GM12878 (cell line): ENCODE measurements around the gene UBASH3A. TPM values are rescaled to one million over a fixed set of nuclear protein-coding genes. Genes with fewer than 3 reads are reported as not detected.

Source experiments
- ATAC-seq: fragments of 200-7000 bp; cut with Tn5 transposase; 3 replicates; pipeline ENCODE4 v1.9.1; 2020; ENCODE audit warnings: mild to moderate bottlenecking, moderate library complexity
- BruUV-seq: library from RNA; stranded (reverse); fragments of 400-500 nt; replicated peaks from 2 replicates; lab custom pipeline; 2021; lab: Mats Ljungman, UMichigan
- CTCF ChIA-PET: fragments of 300-600 bp; sonication (Branson Sonifier 250); formaldehyde crosslinking; extraction: SDS; loops from one replicate; lab custom pipeline; 2021; ENCODE audit warnings: inconsistent platforms; lab: Yijun Ruan, JAX
- POLR2A ChIA-PET: fragments of 350-600 bp; formaldehyde crosslinking; extraction: SDS; loops from one replicate; lab custom pipeline; 2021; ENCODE audit warnings: inconsistent platforms; lab: Charles Lee
- RAD21 ChIA-PET: fragments of 300-600 bp; sonication (Branson Sonifier 250); formaldehyde crosslinking; loops from one replicate; lab custom pipeline; 2023; ENCODE audit warnings: antibody characterized with exemption; ENCODE audit not compliant: unreplicated experiment; lab: Charles Lee
- SMC1A ChIA-PET: fragments of 300-600 bp; sonication (Branson Sonifier 250); formaldehyde crosslinking; loops from one replicate; lab custom pipeline; 2023; ENCODE audit not compliant: unreplicated experiment, uncharacterized antibody; lab: Charles Lee
- DNase-seq: peaks from one replicate; pipeline ENCODE4 v3.0.0-alpha.2; 2011; ENCODE audit warnings: low read depth, low spot score
- FAIRE-seq: peaks from 3 replicates; lab custom pipeline; 2011; peaks lifted over from hg19 to GRCh38; lab: Jason Lieb, UNC
- H2AFZ ChIP-seq: 2 replicates; pipeline ENCODE4 v1.6.0; 2011; ENCODE audit warnings: low read depth, low read length, control low read depth; ENCODE audit not compliant: control insufficient read depth
- H3K27ac ChIP-seq: 2 replicates; pipeline ENCODE4 v1.5.1; 2011; ENCODE audit warnings: control low read depth; ENCODE audit not compliant: control insufficient read depth, insufficient read depth
- H3K27me3 ChIP-seq, 2 experiments: replicated peaks in 1 of 2; 2 replicates each; pipeline versions ENCODE4 v1.6.0 to v1.6.1; 2011; ENCODE audit warnings: low read length in 1 of 2; ENCODE audit not compliant: control insufficient read depth in 2 of 2, insufficient read depth in 2 of 2
- H3K36me3 ChIP-seq, 2 experiments: 2 replicates each; pipeline ENCODE4 v1.5.1; 2011; ENCODE audit warnings: low read length in 1 of 2; ENCODE audit not compliant: control insufficient read depth in 2 of 2, insufficient read depth in 2 of 2
- H3K4me1 ChIP-seq: 2 replicates; pipeline ENCODE4 v1.6.1; 2011; ENCODE audit warnings: mild to moderate bottlenecking, low read length, moderate library complexity, mixed read lengths; ENCODE audit not compliant: control insufficient read depth, insufficient read depth
- H3K4me2 ChIP-seq: 2 replicates; pipeline ENCODE4 v1.6.0; 2011; ENCODE audit warnings: control low read depth; ENCODE audit not compliant: control insufficient read depth, insufficient read depth
- H3K4me3 ChIP-seq: fragments of 200-600 bp; sonication (generic); 2 replicates; pipeline ENCODE4 v1.5.1; 2016
- H3K79me2 ChIP-seq: 2 replicates; pipeline ENCODE4 v1.6.0; 2011; ENCODE audit warnings: low read length; ENCODE audit not compliant: control insufficient read depth, insufficient read depth
- H3K9ac ChIP-seq: 2 replicates; pipeline ENCODE4 v1.8.0; 2011; ENCODE audit warnings: low read length, control low read depth, mixed read lengths; ENCODE audit not compliant: control insufficient read depth, insufficient read depth
- H3K9me3 ChIP-seq: replicated peaks from 3 replicates; pipeline ENCODE4 v1.5.1; 2011; ENCODE audit warnings: mild to moderate bottlenecking, low read length; ENCODE audit not compliant: control insufficient read depth, insufficient read depth
- H4K20me1 ChIP-seq: 2 replicates; pipeline ENCODE4 v1.6.0; 2011; ENCODE audit not compliant: control insufficient read depth, insufficient read depth
- KAT2A ChIP-seq: conservative IDR thresholded peaks from 2 replicates; pipeline ENCODE4 v1.6.1; 2011; ENCODE audit warnings: low read depth, low read length; ENCODE audit not compliant: control insufficient read depth
- SREBF1 ChIP-seq: IDR thresholded peaks from 2 replicates; pipeline ENCODE4 v1.6.1; 2012; ENCODE audit warnings: mild to moderate bottlenecking, low read length
- WGBS: methylation state at CpG from one replicate; pipeline ENCODE4 v1.1.6; 2016; ENCODE audit warnings: low lambda C conversion rate; ENCODE audit not compliant: insufficient replicate concordance, insufficient coverage; ENCODE audit errors: missing lambda C conversion rate; 5-methylcytosine and 5-hydroxymethylcytosine counted together
- in situ Hi-C: fragments of 300-500 bp; cut with MboI; formaldehyde crosslinking; loops from 9 replicates; pipeline ENCODE4 v1.14.3; 2018; ENCODE audit warnings: mixed read lengths
- intact Hi-C: fragments of 100-400 bp; cut with micrococcal nuclease; formaldehyde crosslinking; loops from one replicate; pipeline ENCODE4 v1.14.2; 2022; ENCODE audit not compliant: unreplicated experiment
- polyA plus RNA-seq, 11 experiments: library from polyadenylated mRNA; depleted of rRNA in 4 of 11; unstranded in 6 of 11; stranded (reverse) in 5 of 11; fragments of >200 nt; fragmentation: Nextera tagmentation in 4 of 11; fragmentation: Illumina TruSeq in 1 of 11; extraction: Ambion mirVana in 4 of 11; extraction: Trizol in 1 of 11; gene quantifications; 1 replicate in 1 of 11; 2 replicates in 10 of 11; pipeline versions ENCODE4 v1.2.1 to v1.2.3, GENCODE V29; 2011 to 2016; ENCODE audit warnings: inconsistent platforms in 2 of 11, missing spikeins in 2 of 11, low read depth in 1 of 11
- small RNA-seq: library from RNA; depleted of rRNA; stranded (forward); fragments of <200 nt; gene quantifications from one replicate; pipeline ENCODE3, GENCODE V24; 2014
- total RNA-seq, 4 experiments: library from RNA; depleted of rRNA in 3 of 4; stranded (reverse); fragments of >200 nt in 3 of 4; fragmentation: Illumina TruSeq in 1 of 4; extraction: Trizol in 1 of 4; gene quantifications; 2 replicates each; pipeline versions ENCODE4 v1.2.1 to v1.2.3, GENCODE V29; 2013 to 2021
- TF ChIP-seq, protein P1 (sequence below): fragments of 150-350 bp; IDR thresholded peaks from 2 replicates; pipeline ENCODE4 v1.6.1; 2014; ENCODE audit warnings: mild to moderate bottlenecking, low read depth, low read length

UBASH3A gene
- total and polyA plus RNA-seq, 10 of the 15 experiments (the other 5 are each of a cell fraction or from before 2014, with no cell fraction given) = 0.04 to 0.39 (median 0.23) TPM; not detected in 1

DNA sequence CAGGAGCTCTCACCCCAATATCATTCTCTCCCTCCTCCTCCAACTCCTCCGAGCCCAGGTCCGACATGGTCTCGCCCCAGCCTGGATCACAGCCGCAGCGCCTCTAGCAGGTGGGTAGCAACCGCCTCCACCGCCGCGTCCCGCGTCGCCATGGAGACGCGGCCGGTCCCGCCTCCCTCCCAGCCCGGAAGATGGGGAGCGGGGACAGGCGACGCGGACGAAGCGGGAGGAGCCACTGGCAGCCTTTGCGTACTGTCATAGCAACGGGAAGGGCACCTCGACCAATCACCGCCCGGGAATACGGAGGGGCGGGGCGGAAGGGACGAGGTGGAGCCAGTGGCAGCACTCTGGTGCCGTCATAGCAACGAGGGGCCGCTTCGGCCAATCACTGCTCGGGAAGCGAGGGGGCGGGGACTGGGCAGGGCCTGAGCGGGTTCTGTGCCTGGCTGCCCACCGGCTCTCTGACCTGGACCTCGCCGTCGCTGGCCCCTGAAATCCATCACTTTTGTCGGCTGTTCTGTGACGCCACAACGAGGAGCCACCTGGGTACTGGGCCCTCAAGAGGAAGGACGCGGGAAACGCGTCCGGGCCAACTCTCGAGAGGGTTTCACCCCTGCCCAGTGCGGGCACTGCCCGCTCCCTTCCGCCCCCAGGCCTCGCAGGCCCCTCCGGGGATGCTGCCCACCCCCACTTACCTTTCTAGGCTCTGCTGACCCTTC, 92.6 kb downstream of the UBASH3A start, which contains the start of gene RSPH1 (continued):
- no peak for TF ChIP-seq KAT2A
- TF ChIP-seq, protein P1, sequence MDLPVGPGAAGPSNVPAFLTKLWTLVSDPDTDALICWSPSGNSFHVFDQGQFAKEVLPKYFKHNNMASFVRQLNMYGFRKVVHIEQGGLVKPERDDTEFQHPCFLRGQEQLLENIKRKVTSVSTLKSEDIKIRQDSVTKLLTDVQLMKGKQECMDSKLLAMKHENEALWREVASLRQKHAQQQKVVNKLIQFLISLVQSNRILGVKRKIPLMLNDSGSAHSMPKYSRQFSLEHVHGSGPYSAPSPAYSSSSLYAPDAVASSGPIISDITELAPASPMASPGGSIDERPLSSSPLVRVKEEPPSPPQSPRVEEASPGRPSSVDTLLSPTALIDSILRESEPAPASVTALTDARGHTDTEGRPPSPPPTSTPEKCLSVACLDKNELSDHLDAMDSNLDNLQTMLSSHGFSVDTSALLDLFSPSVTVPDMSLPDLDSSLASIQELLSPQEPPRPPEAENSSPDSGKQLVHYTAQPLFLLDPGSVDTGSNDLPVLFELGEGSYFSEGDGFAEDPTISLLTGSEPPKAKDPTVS = no peak
- TF ChIP-seq, all 136 proteins: peak for 37

DNA sequence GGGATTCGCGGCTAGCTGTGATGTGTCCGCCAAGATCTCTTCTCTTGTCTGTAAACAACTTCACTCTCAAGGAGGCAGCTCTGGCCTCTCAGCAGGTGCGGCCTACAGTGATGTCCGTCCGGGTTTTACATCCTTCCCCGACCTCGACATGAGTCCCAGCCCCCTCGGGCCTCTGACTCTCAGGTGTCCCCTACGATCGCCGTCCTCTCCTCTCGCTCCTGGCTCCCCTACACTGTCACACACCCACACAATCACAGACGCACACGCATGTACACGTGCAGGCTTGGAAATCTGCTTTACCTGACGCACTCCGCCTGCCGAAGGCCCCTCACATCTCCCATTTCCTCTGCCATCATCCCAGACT, 93.1 kb downstream of the UBASH3A start:
- WGBS = 14% methylated on average over 19 of the region's 19 CpGs
- RAD21 ChIA-PET = interaction anchor here (0.7 to 2.4 kb wide), 2 partner anchors 18 to 39 kb away, joined by 3 to 11 read pairs; no protein-coding TSS in a partner anchor
- TSS peak; percentile 96 for BruUV-seq

More for the DNA sequence above, 93.1 kb downstream of the UBASH3A start:
- H2AFZ ChIP-seq = peak overlapping the region; percentile 81
- no peaks in the 10 kb centered on the region for H3K27me3 ChIP-seq
- no peaks in the 10 kb centered on the region for H4K20me1 ChIP-seq
- peak overlapping the region; percentile 80 for H3K4me3 ChIP-seq
- ChIA-PET SMC1A (interaction anchor here (0.6 to 3.0 kb wide), 3 partner anchors 9 to 76 kb away, joined by 3 to 12 read pairs (median 6); no protein-coding TSS in a partner anchor), CTCF (no interaction called here), POLR2A (interaction anchor here (0.6 to 1.3 kb wide), 3 partner anchors 19 to 575 kb away, joined by 3 read pairs; no protein-coding TSS in a partner anchor)
- no peaks in the 10 kb centered on the region for H3K36me3 ChIP-seq
- DNase-seq = no peak
- no peaks in the 10 kb centered on the region for H3K79me2 ChIP-seq
- peak; percentile 7 for ATAC-seq
- FAIRE-seq = no peak
- TF ChIP-seq SREBF1 = no peak
- no peaks in the 10 kb centered on the region for H3K9me3 ChIP-seq
- H3K27ac ChIP-seq = peak overlapping the region; percentile 41
- intact Hi-C loops (loop anchor here (1.0 to 2.0 kb wide), 2 partner anchors 18 to 31 kb away; no protein-coding TSS in a partner anchor), in situ Hi-C loops (no loop called here)
- H3K4me2 ChIP-seq = peak overlapping the region; percentile 93
- peaks cover 13% of the 10 kb centered on the region for H3K4me1 ChIP-seq
- H3K9ac ChIP-seq = peak overlapping the region; percentile 77

Small RNA genes lying within 50 kb of the gene (small RNA-seq; reads per million reads assigned to genes)
- not detected for gene RNU6-1149P

Other genes with a start within 250 kb of the UBASH3A start
Only the 7 nearest of the 8 such genes appear.
- 8.8 and 9.2 TPM in 2 replicates for gene ABCG1, start 184.8 kb upstream of the UBASH3A start, total RNA-seq (2014; rRNA removed)
- 5.3 and 6.2 TPM in 2 replicates for gene ABCG1, start 184.8 kb upstream of the UBASH3A start, total RNA-seq (2014; rRNA removed; fragmentation: Illumina TruSeq; extraction: Trizol)
- 11.2 and 12.4 TPM in 2 replicates for gene ABCG1, start 184.8 kb upstream of the UBASH3A start, total RNA-seq (2021)
- 14.0 and 19.3 TPM in 2 replicates for gene ABCG1, start 184.8 kb upstream of the UBASH3A start, polyA plus RNA-seq (2011; rRNA removed)
- gene ABCG1, start 184.8 kb upstream of the UBASH3A start, polyA plus RNA-seq (2014; fragmentation: Illumina TruSeq; extraction: Trizol) = 5.9 and 6.1 TPM in 2 replicates
- gene ABCG1, start 184.8 kb upstream of the UBASH3A start, polyA plus RNA-seq (2014; fragmentation: Nextera tagmentation; extraction: Ambion mirVana) = 1 to 10 TPM; 2.9 to 3.0 TPM
- gene ABCG1, start 184.8 kb upstream of the UBASH3A start, polyA plus RNA-seq (2014; rRNA removed) = 6.9 and 8.0 TPM in 2 replicates
- 1 to 10 TPM in 1 of 2 experiments, under 1 TPM in 1; 0.59 to 1.3 TPM for gene ABCG1, start 184.8 kb upstream of the UBASH3A start, polyA plus RNA-seq (2016; fragmentation: Nextera tagmentation; extraction: Ambion mirVana)
- gene TFF3, start 88.5 kb upstream of the UBASH3A start, total RNA-seq (2014; rRNA removed) = not detected in 2 replicates
- not detected in 2 replicates for gene TFF3, start 88.5 kb upstream of the UBASH3A start, total RNA-seq (2014; rRNA removed; fragmentation: Illumina TruSeq; extraction: Trizol)
- 0.74 TPM in 1 of 2 replicates, not detected in the other for gene TFF3, start 88.5 kb upstream of the UBASH3A start, total RNA-seq (2021)
- not detected in 2 replicates for gene TFF3, start 88.5 kb upstream of the UBASH3A start, polyA plus RNA-seq (2011; rRNA removed)
- not detected in 2 replicates for gene TFF3, start 88.5 kb upstream of the UBASH3A start, polyA plus RNA-seq (2014; fragmentation: Illumina TruSeq; extraction: Trizol)
- gene TFF3, start 88.5 kb upstream of the UBASH3A start, polyA plus RNA-seq (2014; fragmentation: Nextera tagmentation; extraction: Ambion mirVana) = not detected
- gene TFF3, start 88.5 kb upstream of the UBASH3A start, polyA plus RNA-seq (2014; rRNA removed) = not detected in 2 replicates
- gene TFF3, start 88.5 kb upstream of the UBASH3A start, polyA plus RNA-seq (2016; fragmentation: Nextera tagmentation; extraction: Ambion mirVana) = not detected
- not detected in 2 replicates for gene TFF2, start 52.9 kb upstream of the UBASH3A start, total RNA-seq (2014; rRNA removed)
- gene TFF2, start 52.9 kb upstream of the UBASH3A start, total RNA-seq (2014; rRNA removed; fragmentation: Illumina TruSeq; extraction: Trizol) = not detected in 2 replicates
- not detected in 2 replicates for gene TFF2, start 52.9 kb upstream of the UBASH3A start, total RNA-seq (2021)
- gene TFF2, start 52.9 kb upstream of the UBASH3A start, polyA plus RNA-seq (2011; rRNA removed) = 0.24 and 0.56 TPM in 2 replicates
- not detected in 2 replicates for gene TFF2, start 52.9 kb upstream of the UBASH3A start, polyA plus RNA-seq (2014; fragmentation: Illumina TruSeq; extraction: Trizol)
- not detected for gene TFF2, start 52.9 kb upstream of the UBASH3A start, polyA plus RNA-seq (2014; fragmentation: Nextera tagmentation; extraction: Ambion mirVana)
- not detected in 2 replicates for gene TFF2, start 52.9 kb upstream of the UBASH3A start, polyA plus RNA-seq (2014; rRNA removed)
- not detected for gene TFF2, start 52.9 kb upstream of the UBASH3A start, polyA plus RNA-seq (2016; fragmentation: Nextera tagmentation; extraction: Ambion mirVana)
- not detected in 2 replicates for gene TFF1, start 37.4 kb upstream of the UBASH3A start, total RNA-seq (2014; rRNA removed)
- gene TFF1, start 37.4 kb upstream of the UBASH3A start, total RNA-seq (2014; rRNA removed; fragmentation: Illumina TruSeq; extraction: Trizol) = not detected in 2 replicates
- 0.40 TPM in 1 of 2 replicates, not detected in the other for gene TFF1, start 37.4 kb upstream of the UBASH3A start, total RNA-seq (2021)
- not detected in 2 replicates for gene TFF1, start 37.4 kb upstream of the UBASH3A start, polyA plus RNA-seq (2011; rRNA removed)
- gene TFF1, start 37.4 kb upstream of the UBASH3A start, polyA plus RNA-seq (2014; fragmentation: Illumina TruSeq; extraction: Trizol) = not detected in 2 replicates
- gene TFF1, start 37.4 kb upstream of the UBASH3A start, polyA plus RNA-seq (2014; fragmentation: Nextera tagmentation; extraction: Ambion mirVana) = under 1 TPM in 1 of 2 experiments, not detected in 1; 0.13 TPM
- gene TFF1, start 37.4 kb upstream of the UBASH3A start, polyA plus RNA-seq (2014; rRNA removed) = 0.24 TPM in 1 of 2 replicates, not detected in the other
- not detected for gene TFF1, start 37.4 kb upstream of the UBASH3A start, polyA plus RNA-seq (2016; fragmentation: Nextera tagmentation; extraction: Ambion mirVana)
- gene TMPRSS3, start 7.8 kb upstream of the UBASH3A start, total RNA-seq (2014; rRNA removed) = 0.65 and 1.4 TPM in 2 replicates
- gene TMPRSS3, start 7.8 kb upstream of the UBASH3A start, total RNA-seq (2014; rRNA removed; fragmentation: Illumina TruSeq; extraction: Trizol) = 0.63 and 0.83 TPM in 2 replicates
- 0.90 and 1.2 TPM in 2 replicates for gene TMPRSS3, start 7.8 kb upstream of the UBASH3A start, total RNA-seq (2021)
- not detected in 2 replicates for gene TMPRSS3, start 7.8 kb upstream of the UBASH3A start, polyA plus RNA-seq (2011; rRNA removed)
- 0.17 and 0.51 TPM in 2 replicates for gene TMPRSS3, start 7.8 kb upstream of the UBASH3A start, polyA plus RNA-seq (2014; fragmentation: Illumina TruSeq; extraction: Trizol)
- gene TMPRSS3, start 7.8 kb upstream of the UBASH3A start, polyA plus RNA-seq (2014; fragmentation: Nextera tagmentation; extraction: Ambion mirVana) = 1 to 10 TPM in 1 of 2 experiments, under 1 TPM in 1; 0.82 to 1.5 TPM
- 0.51 and 1.3 TPM in 2 replicates for gene TMPRSS3, start 7.8 kb upstream of the UBASH3A start, polyA plus RNA-seq (2014; rRNA removed)
- gene TMPRSS3, start 7.8 kb upstream of the UBASH3A start, polyA plus RNA-seq (2016; fragmentation: Nextera tagmentation; extraction: Ambion mirVana) = under 1 TPM; 0.56 to 0.59 TPM
- gene RSPH1, start 92.3 kb downstream of the UBASH3A start, total RNA-seq (2014; rRNA removed) = 0.11 and 0.33 TPM in 2 replicates
- gene RSPH1, start 92.3 kb downstream of the UBASH3A start, total RNA-seq (2014; rRNA removed; fragmentation: Illumina TruSeq; extraction: Trizol) = 0.27 and 0.37 TPM in 2 replicates
- gene RSPH1, start 92.3 kb downstream of the UBASH3A start, total RNA-seq (2021) = 0.27 and 0.28 TPM in 2 replicates
- gene RSPH1, start 92.3 kb downstream of the UBASH3A start, polyA plus RNA-seq (2011; rRNA removed) = 0.38 and 0.59 TPM in 2 replicates
- 0.37 and 0.67 TPM in 2 replicates for gene RSPH1, start 92.3 kb downstream of the UBASH3A start, polyA plus RNA-seq (2014; fragmentation: Illumina TruSeq; extraction: Trizol)
- under 1 TPM; 0.37 to 0.38 TPM for gene RSPH1, start 92.3 kb downstream of the UBASH3A start, polyA plus RNA-seq (2014; fragmentation: Nextera tagmentation; extraction: Ambion mirVana)
- 0.19 and 0.81 TPM in 2 replicates for gene RSPH1, start 92.3 kb downstream of the UBASH3A start, polyA plus RNA-seq (2014; rRNA removed)
- 1 to 10 TPM; 1.2 to 1.4 TPM for gene RSPH1, start 92.3 kb downstream of the UBASH3A start, polyA plus RNA-seq (2016; fragmentation: Nextera tagmentation; extraction: Ambion mirVana)
- gene SLC37A1, start 110.0 kb downstream of the UBASH3A start, total RNA-seq (2014; rRNA removed) = 33.0 and 35.5 TPM in 2 replicates
- gene SLC37A1, start 110.0 kb downstream of the UBASH3A start, total RNA-seq (2014; rRNA removed; fragmentation: Illumina TruSeq; extraction: Trizol) = 19.2 and 19.7 TPM in 2 replicates
- 30.7 and 34.8 TPM in 2 replicates for gene SLC37A1, start 110.0 kb downstream of the UBASH3A start, total RNA-seq (2021)
- 17.7 and 23.3 TPM in 2 replicates for gene SLC37A1, start 110.0 kb downstream of the UBASH3A start, polyA plus RNA-seq (2011; rRNA removed)
- gene SLC37A1, start 110.0 kb downstream of the UBASH3A start, polyA plus RNA-seq (2014; fragmentation: Illumina TruSeq; extraction: Trizol) = 12.0 and 18.4 TPM in 2 replicates
- 1 to 10 TPM; 1.1 to 2.4 TPM for gene SLC37A1, start 110.0 kb downstream of the UBASH3A start, polyA plus RNA-seq (2014; fragmentation: Nextera tagmentation; extraction: Ambion mirVana)
- gene SLC37A1, start 110.0 kb downstream of the UBASH3A start, polyA plus RNA-seq (2014; rRNA removed) = 25.4 and 26.5 TPM in 2 replicates
- gene SLC37A1, start 110.0 kb downstream of the UBASH3A start, polyA plus RNA-seq (2016; fragmentation: Nextera tagmentation; extraction: Ambion mirVana) = 10 to 100 TPM; 28.0 to 32.0 TPM